KG1 (cell line): ENCODE results near the gene RAD51B.
"Not testable (repeated sequence)": the region's sequence is repeated elsewhere in the genome, so short reads cannot be mapped to it uniquely, and the experiment has no call there.

Source experiments
- DNase-seq: peaks from one replicate; lab custom pipeline; 2025; lab: John Stamatoyannopoulos, UW

RAD51B gene

DNA sequence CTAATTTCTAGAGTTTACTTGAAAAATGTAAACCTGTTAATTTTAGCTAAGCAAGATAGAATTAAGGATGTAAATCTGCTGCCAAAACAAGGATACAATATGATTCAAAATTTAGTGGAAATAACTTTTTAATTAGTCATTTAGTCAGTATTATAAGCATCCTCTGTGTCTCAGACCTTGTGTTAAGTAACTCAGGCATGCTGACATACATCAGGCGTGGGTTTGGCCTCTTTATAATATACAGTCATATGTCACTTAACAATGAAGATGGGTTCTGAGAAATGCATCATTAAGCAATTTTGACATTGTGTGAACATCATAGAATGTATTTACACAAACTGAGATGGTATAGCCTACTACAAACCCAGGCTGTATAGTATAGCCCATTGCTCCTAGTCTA is 586.4 kb downstream of the RAD51B start:
- no peak for DNase-seq

GRCh38 chr14:68407285-68407684 is 587.7 kb downstream of the RAD51B start:
- no peak for DNase-seq

- DNase-seq = no peak
Observed at GRCh38 chr14:68407825-68408224, 588.2 kb downstream of the RAD51B start.

- DNase-seq = no peak
Observed at GRCh38 chr14:68408680-68409079, 589.1 kb downstream of the RAD51B start.

GRCh38 chr14:68409387-68409786 is 589.8 kb downstream of the RAD51B start:
- DNase-seq = no peak

DNA sequence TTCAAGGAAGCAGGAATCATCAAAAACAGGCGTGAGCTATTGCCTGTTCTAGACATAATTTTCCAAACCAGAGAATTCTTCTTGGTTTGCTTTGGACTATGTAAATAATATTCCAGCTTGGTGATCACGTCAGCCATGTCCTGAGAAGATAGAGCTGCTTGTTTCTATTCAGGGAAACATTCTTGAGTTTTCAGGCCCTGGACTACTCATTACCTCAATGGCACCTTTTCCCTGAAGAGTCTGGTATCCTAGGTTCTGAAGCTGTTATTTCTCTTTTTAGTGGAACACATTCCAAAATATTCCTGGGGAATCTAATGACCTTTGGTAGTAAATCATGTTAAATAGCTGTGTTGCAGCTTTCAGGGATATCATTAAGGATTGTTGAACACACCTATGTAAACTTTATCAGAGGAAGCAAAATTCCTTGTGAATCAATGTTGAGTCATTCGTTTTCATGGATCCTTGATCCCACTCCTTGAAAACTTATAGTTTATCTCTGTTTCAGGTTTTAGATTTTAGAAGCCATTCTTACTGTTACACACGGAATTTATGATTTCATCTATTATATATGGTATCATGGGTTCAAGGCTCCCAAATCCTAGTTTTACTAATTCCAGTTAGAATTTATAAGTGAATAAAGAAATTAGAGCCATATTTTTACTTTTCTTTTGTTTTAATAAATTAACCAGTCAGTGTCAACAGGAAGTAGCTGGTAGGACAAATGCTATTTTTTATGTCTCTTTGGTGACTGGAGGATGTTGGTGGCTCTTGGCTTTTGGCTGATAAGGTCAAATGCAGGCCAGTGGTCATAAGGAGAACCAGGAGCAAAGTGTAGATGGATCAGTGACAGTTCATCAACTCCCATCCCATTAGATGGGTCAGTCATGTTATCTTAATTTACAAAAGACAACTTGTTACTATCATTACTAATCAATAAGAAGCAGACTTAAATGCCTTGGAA is 593.2 kb downstream of the RAD51B start:
- DNase-seq = no peak

GRCh38 chr14:68413509-68413908 is 593.9 kb downstream of the RAD51B start:
- no peak for DNase-seq

DNA sequence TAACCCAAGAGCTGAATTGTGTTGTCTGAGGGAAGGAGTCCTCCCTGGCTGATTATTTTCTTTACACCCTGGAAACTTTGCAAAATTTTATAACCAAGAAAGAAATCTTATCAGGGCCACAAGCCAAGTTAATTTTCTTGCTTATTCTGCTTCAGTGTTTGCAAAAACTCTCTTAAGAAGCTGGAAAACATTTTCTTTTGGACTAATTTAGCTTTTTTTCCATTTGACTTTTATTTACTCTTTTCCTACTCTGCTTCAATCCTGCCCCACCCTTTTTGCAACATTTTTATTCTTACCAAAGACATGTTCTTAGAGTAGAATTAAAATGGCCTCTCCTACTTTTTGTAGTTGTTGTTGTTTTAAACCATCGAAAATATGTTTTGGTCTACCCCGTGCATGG is 594.5 kb downstream of the RAD51B start:
- no peak for DNase-seq

DNA sequence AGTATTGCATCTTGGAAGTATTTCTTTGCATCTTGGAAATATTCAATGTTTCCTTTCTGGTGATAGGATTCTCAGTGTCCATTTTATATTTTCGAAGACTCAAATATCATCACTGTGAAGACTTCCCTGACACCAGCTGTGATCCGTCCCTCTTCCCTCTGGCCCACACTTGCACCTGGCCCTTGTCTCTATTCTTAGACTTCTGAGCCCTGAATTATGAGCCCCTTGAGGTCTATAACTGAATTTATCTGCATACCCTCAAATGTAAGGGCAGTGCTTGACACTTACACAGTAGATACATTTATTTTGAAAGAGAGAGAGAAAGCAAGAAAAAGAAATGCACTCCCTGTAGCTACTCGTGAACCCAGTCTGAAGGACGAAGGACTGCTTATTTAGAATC is 596.6 kb downstream of the RAD51B start:
- DNase-seq = no peak

- no peak for DNase-seq
Observed at GRCh38 chr14:68417009-68417650, 597.6 kb downstream of the RAD51B start.

DNA sequence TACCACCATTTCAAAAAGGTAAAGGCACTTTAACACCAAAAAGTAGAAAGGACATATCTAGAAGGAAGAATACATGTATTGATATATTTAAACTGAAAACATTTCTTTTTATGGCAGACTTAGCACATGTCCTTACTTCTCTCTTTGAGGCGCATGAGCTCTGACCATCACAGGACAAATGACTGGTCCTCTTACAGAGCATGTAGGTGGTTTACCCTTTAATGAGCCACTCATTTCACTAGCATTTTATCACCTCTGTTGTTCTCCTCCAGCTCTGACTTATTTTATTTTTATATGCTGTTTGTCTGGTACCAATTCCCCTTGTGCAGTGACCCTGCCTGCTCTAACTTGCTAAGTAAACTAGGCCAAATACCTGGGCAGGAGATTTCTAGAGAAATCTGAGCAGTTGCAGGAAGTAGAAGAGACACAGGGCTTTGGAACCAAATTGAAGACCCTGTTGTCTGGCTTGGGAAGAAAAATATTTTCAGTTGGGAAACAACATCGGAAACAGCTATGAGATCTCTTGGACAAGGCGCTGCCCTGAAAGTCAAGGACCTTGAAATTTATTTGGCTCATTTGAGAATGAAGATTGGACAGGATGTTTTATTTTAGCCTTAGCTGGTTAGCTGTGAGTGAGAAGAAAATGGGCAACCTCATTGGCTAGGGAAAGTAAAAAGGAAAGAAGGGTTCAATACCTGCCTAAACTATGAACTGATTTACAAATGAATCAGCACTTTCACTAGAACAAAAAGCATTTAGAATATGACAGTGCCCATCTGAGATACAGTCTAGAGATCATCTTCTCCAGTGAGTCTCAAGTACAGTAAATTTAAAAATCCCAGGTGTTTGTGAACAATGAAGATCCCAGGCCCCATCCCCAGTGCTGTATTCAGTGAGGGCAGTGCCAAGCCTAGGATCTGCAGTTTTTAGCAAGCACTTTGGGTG is 598.9 kb downstream of the RAD51B start:
- no peak for DNase-seq

DNA sequence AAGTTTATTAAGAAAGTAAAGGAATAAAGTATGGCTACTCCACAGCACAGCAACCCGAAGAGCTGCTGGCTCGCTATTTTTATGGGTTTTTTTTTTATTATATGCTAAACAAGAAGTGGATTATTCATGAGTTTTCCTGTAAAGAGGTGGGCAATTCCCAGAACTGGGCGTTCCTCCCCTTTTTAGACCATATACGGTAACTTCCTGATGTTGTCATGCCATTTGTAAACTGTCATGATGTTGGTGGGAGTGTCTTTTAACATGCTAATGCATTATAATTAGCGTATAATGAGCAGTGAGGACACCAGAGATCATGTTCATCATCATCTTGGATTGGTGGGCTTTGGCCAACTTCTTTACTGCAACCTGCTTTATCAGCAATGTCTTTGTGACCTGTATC is 600.8 kb downstream of the RAD51B start:
- DNase-seq = no peak

DNA sequence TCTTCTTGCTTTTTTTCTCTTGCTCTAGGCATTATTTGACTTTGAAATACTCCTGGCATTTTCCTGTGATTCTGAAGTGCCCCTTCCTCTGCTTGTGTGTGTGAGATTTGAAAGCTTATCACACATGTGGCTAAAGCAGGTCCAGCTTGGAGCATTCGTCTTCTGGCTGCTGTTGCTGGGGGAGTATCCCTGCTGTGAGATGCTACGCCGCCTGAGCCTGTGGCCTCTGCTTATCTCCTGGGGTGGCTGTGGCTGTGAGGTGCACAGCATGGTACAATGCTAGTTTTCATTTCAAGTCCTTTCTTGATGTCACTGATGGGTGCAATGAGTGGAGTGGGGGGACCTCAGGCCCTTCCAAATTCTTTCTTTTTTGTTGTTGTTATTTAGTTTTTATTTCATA is 601.5 kb downstream of the RAD51B start:
- DNase-seq = no peak

- no peak for DNase-seq
Observed at GRCh38 chr14:68423686-68424085, 604.1 kb downstream of the RAD51B start.

- DNase-seq = no peak
Observed at GRCh38 chr14:68424443-68425172, 605.0 kb downstream of the RAD51B start.

- DNase-seq = no peak
Observed at GRCh38 chr14:68426661-68427549, 607.3 kb downstream of the RAD51B start.

- no peak for DNase-seq
Observed at GRCh38 chr14:68427550-68427890, 607.9 kb downstream of the RAD51B start.

- not testable (repeated sequence) for DNase-seq
Observed at GRCh38 chr14:68428900-68429299, 609.3 kb downstream of the RAD51B start.

DNA sequence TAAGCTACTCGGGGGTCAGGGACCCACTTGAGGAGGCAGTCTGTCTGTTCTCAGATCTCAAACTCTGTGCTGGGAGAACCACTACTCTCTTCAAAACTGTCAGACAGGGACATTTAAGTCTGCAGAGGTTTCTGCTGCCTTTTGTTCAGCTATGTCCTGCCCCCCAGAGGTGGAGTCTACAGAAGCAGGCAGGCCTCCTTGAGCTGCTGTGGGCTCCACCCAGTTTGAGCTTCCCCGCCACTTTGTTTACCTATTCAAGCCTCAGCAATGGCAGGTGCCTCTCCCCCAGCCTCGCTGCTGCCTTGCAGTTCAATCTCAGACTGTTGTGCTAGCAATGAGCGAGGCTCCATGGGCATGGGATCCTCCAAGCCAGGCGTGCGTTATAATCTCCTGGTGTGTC is 614.6 kb downstream of the RAD51B start:
- not testable (repeated sequence) for DNase-seq

- DNase-seq = not testable (repeated sequence)
Observed at GRCh38 chr14:68435631-68436030, 616.1 kb downstream of the RAD51B start.

DNA sequence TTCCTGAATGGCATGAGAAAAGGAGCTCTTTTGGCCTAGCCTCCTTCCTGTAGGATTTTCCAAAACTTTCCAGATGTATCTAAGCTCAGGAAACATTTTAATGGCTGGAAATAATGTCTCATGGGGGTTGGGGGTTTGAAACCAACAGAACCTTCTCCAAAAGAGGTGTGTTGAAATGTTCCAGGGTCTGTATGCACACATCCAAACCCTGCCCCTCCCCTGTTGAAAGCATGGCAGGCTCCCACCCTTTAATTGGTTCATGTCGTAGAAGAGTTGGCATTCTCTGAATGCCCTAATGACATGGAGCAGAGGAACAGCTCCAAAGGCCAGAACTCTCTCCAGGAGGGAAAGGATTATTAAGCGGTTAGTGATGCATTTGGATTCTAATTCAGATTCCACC is 620.1 kb downstream of the RAD51B start:
- no peak for DNase-seq
